Ovary (tissue), 10 donors: ENCODE measurements around the gene TOP3B. TPM values are rescaled to one million over a fixed set of nuclear protein-coding genes. Genes with fewer than 3 reads are reported as not detected.

Experiments
- DNase-seq, 5 donors: peaks; one replicate each; pipeline ENCODE4 v3.0.0-alpha.2; 2019 to 2020
- H3K27ac ChIP-seq, 2 donors: fragments of 200-600 bp; one replicate each; pipeline versions ENCODE4 v1.5.1 to v1.8.0; 2019 to 2022
- H3K27me3 ChIP-seq: fragments of 200-600 bp; one replicate; pipeline ENCODE4 v1.8.0; 2022
- H3K36me3 ChIP-seq: fragments of 200-600 bp; sonication (generic); one replicate; pipeline ENCODE4 v1.5.1; 2019
- H3K4me1 ChIP-seq: one replicate; pipeline ENCODE4 v1.8.1; 2013; ENCODE audit warnings: mild to moderate bottlenecking, moderate library complexity; ENCODE audit not compliant: insufficient read depth
- H3K4me3 ChIP-seq: fragments of 200-600 bp; sonication (generic); one replicate; pipeline ENCODE4 v1.5.1; 2017
- H3K9me3 ChIP-seq, 2 donors: fragments of 200-600 bp in 1 of 2; sonication (generic) in 1 of 2; one replicate each; pipeline versions ENCODE4 v1.5.1 to v1.8.1; 2013 to 2019; ENCODE audit warnings: mild to moderate bottlenecking in 1 of 2, moderate library complexity in 1 of 2
- EP300 ChIP-seq: sonication (generic); formaldehyde crosslinking; IDR thresholded peaks from one replicate; pipeline ENCODE4 v1.6.1; 2017; ENCODE audit warnings: antibody characterized with exemption
- POLR2A ChIP-seq: fragments of 450-650 bp; IDR thresholded peaks from one replicate; pipeline ENCODE4 v1.6.1; 2017; ENCODE audit warnings: antibody characterized with exemption, mild to moderate bottlenecking, moderate library complexity
- whole genome bisulfite sequencing, 3 donors: extraction: QIAGEN DNeasy Blood & Tissue Kit in 1 of 3; methylation state at CpG; one replicate each; pipeline versions ENCODE4 v1.1.5 to v1.1.7; 2013 to 2017; 5-methylcytosine and 5-hydroxymethylcytosine counted together
- intact Hi-C, 4 donors: fragments of 100-400 bp; cut with DNase I; formaldehyde crosslinking; loops; one replicate each; pipeline versions ENCODE4 v1.11.0 to v1.15.1; 2022 to 2023
- long read RNA-seq, 3 donors: library from polyadenylated mRNA in 2 of 3; unstranded in 2 of 3; transcript quantifications; one replicate each; pipeline ENCODE4 v2.0.0 and lab custom pipeline, GENCODE V29; 2021 to 2026
- polyA plus RNA-seq, 2 donors: library from polyadenylated mRNA; stranded (reverse); fragments of 200-250 nt in 1 of 2; fragments of 350-450 nt in 1 of 2; fragmentation: Illumina TruSeq in 1 of 2; extraction: RNeasy Lipid Tissue Mini Kit (QIAGEN cat#74804) in 1 of 2; gene quantifications; one replicate each; pipeline ENCODE4 v1.2.3, GENCODE V29; 2013 to 2014
- total RNA-seq, 7 donors: library from RNA; depleted of rRNA in 2 of 7; stranded (reverse); fragments of >200 nt in 2 of 7; fragmentation: NEBNext Ultra II Directional in 3 of 7; extraction: Animal tissue kit (Norgen Biotek cat#: 25700) in 3 of 7; gene quantifications; one replicate each; pipeline versions ENCODE4 v1.1.0 to v1.2.4, GENCODE V29; 2016 to 2023
- TF ChIP-seq, protein P1 (sequence below), 3 donors: fragments of 450-650 bp in 2 of 3; fragments of 200-600 bp in 1 of 3; IDR thresholded peaks; one replicate each; pipeline versions ENCODE4 v1.5.1 to v1.8.0; 2016 to 2022; ENCODE audit warnings: antibody characterized with exemption in 3 of 3, mild to moderate bottlenecking in 1 of 3
- donor health status: DM: no; HTN: no; CAD: no; lungs with moderate emphysema.
- donor health status: DM: no; HTN: no; CAD: no.
- donor health status: Bipolar disorder and iron deficiency.
- donor health status: DM: yes; HTN: yes; CAD: no.
- donor health status: DM: no; HTN: no; CAD: no.
- donor health status: DM: yes; HTN: yes; CAD: no.

TOP3B gene, protein sequence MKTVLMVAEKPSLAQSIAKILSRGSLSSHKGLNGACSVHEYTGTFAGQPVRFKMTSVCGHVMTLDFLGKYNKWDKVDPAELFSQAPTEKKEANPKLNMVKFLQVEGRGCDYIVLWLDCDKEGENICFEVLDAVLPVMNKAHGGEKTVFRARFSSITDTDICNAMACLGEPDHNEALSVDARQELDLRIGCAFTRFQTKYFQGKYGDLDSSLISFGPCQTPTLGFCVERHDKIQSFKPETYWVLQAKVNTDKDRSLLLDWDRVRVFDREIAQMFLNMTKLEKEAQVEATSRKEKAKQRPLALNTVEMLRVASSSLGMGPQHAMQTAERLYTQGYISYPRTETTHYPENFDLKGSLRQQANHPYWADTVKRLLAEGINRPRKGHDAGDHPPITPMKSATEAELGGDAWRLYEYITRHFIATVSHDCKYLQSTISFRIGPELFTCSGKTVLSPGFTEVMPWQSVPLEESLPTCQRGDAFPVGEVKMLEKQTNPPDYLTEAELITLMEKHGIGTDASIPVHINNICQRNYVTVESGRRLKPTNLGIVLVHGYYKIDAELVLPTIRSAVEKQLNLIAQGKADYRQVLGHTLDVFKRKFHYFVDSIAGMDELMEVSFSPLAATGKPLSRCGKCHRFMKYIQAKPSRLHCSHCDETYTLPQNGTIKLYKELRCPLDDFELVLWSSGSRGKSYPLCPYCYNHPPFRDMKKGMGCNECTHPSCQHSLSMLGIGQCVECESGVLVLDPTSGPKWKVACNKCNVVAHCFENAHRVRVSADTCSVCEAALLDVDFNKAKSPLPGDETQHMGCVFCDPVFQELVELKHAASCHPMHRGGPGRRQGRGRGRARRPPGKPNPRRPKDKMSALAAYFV
- total RNA-seq, result 10 to 100 TPM; 17.3 to 31.5 (median 25.2) TPM
- polyA plus RNA-seq, result 10 to 100 TPM in 1 of 2 donors, 1 to 10 TPM in 1; 9.1 to 17.4 TPM
- long read RNA-seq, donor 1, transcript TOP3B-201 (18 exons, 2,863 nt), result major isoform, 12 of 54 reads
- long read RNA-seq, donor 1, partial matches to known transcripts, result 30 of 54 reads
- long read RNA-seq, donor 1, other reads (novel, unspliced or antisense), result 11 of 54 reads
- long read RNA-seq, donor 2, partial matches to known transcripts, result 13 of 13 reads
- long read RNA-seq, donor 2, other reads (novel, unspliced or antisense), result 0 of 13 reads
- long read RNA-seq, donor 3, full-length matches to known transcripts, result 11 of 59 reads
- long read RNA-seq, donor 3, partial matches to known transcripts, result 16 of 59 reads
- long read RNA-seq, donor 3, other reads (novel, unspliced or antisense), result 32 of 59 reads

DNA sequence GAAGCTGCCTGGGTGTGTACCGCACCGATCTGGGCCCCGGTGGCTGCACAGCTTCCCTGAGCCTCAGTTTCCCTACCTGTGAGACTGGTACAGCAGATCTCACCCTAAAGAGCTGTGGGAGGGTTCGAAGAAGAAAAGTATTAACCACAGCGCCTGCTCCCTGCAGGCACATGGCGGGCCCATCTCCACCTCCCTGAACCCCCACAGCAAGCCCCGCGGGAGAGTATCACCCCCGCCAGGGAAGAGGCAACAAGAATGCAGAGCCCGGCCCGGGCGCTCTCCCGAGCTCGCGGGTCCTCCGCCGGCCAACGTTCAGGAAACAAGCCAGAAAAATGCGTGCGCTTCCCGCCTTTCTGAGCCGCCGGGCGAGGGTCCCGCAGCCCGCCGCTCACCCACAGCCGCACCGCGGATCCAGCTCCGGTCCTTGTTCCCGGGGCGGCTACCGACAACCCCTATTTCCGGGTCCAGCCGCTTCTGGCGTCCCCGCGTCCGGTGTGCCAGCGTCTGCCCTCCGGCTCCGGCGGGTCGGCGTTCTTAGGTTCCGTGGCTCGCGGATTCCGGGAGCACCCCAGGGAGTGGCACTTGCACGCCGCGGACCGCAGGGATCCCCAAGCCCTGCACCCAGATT lies at the start of gene TOP3B:
TSS of gene TOP3B (minus strand) at position 450 of the 628 bp plus-strand sequence. CDS start 7,078 bp downstream, outside the sequence.
- peak; percentile 69 to 88 (median 78) for DNase-seq
- 0 to 1% (median 0%) methylated on average over 54 of the region's 54 CpGs for WGBS, 3 donors
- intact Hi-C loops, result no loop called here
- H3K27ac ChIP-seq, result peak within 1 kb of the TSS; percentile 27 to 59
- H3K36me3 ChIP-seq, result no peaks in the 10 kb centered on the region
- peak within 1 kb of the TSS; percentile 80 for H3K4me3 ChIP-seq
- TF ChIP-seq, protein P1, sequence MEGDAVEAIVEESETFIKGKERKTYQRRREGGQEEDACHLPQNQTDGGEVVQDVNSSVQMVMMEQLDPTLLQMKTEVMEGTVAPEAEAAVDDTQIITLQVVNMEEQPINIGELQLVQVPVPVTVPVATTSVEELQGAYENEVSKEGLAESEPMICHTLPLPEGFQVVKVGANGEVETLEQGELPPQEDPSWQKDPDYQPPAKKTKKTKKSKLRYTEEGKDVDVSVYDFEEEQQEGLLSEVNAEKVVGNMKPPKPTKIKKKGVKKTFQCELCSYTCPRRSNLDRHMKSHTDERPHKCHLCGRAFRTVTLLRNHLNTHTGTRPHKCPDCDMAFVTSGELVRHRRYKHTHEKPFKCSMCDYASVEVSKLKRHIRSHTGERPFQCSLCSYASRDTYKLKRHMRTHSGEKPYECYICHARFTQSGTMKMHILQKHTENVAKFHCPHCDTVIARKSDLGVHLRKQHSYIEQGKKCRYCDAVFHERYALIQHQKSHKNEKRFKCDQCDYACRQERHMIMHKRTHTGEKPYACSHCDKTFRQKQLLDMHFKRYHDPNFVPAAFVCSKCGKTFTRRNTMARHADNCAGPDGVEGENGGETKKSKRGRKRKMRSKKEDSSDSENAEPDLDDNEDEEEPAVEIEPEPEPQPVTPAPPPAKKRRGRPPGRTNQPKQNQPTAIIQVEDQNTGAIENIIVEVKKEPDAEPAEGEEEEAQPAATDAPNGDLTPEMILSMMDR (IDR thresholded peaks at IDR 0.05), result peak in 1 of 3 donors; percentile 5
- TF ChIP-seq EP300 (no peak), POLR2A (peak; percentile 17)
- no peaks in the 10 kb centered on the region for H3K9me3 ChIP-seq
- peaks cover 2% of the 10 kb centered on the region for H3K4me1 ChIP-seq
- H3K27me3 ChIP-seq, result no peaks in the 10 kb centered on the region

DNA sequence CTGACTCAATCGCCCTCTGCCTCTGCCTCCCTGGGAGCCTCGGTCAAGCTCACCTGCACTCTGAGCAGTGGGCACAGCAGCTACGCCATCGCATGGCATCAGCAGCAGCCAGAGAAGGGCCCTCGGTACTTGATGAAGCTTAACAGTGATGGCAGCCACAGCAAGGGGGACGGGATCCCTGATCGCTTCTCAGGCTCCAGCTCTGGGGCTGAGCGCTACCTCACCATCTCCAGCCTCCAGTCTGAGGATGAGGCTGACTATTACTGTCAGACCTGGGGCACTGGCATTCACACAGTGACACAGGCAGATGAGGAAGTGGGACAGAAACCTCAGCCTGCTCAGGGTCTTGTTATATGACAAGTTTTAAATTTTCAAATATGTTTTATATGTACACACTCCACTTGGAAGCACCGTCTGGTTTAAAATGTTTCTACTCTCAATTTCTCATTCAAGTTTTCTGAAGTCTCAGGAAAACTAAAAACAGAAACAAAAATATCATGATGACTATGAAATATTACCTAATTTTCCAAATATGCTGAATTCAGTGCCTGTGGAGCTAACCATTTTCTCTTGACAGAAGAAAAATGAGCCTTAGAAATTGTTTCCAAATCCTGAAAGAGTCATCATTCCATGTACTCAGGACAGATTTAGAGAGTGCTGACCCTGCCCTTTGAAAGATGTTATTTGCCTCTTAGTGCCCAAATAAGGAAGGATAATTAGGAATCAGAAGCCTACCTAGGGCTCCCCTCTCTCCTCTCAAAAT lies 48.8 kb upstream of the TOP3B start:
- WGBS, 3 donors, result 74 to 80% (median 74%) methylated on average over 9 of the region's 9 CpGs
- no peaks in the 10 kb centered on the region for H3K36me3 ChIP-seq
- H3K4me3 ChIP-seq, result no peak overlapping the region
- intact Hi-C loops, result no loop called here
- no peaks in the 10 kb centered on the region for H3K27me3 ChIP-seq
- no peaks in the 10 kb centered on the region for H3K4me1 ChIP-seq
- H3K9me3 ChIP-seq, result no peaks in the 10 kb centered on the region
- DNase-seq, result no peak
- TF ChIP-seq EP300 (no peak), POLR2A (no peak)
- TF ChIP-seq, protein P1 (IDR thresholded peaks at IDR 0.05), result no peak
- no peak overlapping the region for H3K27ac ChIP-seq

DNA sequence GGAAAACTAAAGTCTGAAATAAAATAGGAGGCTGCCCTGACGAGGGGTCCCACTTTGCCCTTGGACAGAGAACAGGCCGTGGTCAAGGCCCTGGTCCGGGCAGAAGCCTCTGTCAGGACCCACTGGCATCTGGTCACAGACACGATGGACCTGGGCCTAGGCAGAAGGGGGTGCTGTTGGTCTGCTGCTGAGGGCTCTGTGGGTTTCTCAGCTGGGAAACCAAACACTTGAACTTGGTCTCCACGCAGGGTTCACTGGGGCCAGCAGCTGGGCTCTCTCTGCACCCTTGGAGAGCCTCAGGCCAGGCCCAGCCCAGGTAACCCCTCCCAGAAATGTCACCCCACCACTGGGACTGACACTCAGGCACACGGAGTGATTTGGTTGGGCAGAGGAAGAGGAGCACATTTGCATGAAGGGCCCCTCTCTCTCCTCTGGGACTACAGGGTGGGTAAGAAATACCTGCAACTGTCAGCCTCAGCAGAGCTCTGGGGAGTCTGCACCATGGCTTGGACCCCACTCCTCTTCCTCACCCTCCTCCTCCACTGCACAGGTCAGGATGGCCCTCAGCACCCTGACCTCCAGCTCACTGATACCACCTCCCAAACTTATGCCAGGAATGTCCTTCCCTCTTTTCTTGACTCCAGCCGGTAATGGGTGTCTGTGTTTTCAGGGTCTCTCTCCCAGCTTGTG lies 48.1 kb upstream of the TOP3B start:
- Histone ChIP-seq H3K4me3 (no peak overlapping the region), H3K27ac (no peak overlapping the region), H3K4me1 (no peaks in the 10 kb centered on the region), H3K27me3 (no peaks in the 10 kb centered on the region), H3K36me3 (no peaks in the 10 kb centered on the region), H3K9me3 (no peaks in the 10 kb centered on the region)
- WGBS, 3 donors, result 41 to 48% (median 45%) methylated on average over 7 of the region's 7 CpGs
- intact Hi-C loops, result no loop called here
- no peak for TF ChIP-seq POLR2A
- peak in 3 of 5 donors; percentile 26 to 49 (median 46) for DNase-seq

DNA sequence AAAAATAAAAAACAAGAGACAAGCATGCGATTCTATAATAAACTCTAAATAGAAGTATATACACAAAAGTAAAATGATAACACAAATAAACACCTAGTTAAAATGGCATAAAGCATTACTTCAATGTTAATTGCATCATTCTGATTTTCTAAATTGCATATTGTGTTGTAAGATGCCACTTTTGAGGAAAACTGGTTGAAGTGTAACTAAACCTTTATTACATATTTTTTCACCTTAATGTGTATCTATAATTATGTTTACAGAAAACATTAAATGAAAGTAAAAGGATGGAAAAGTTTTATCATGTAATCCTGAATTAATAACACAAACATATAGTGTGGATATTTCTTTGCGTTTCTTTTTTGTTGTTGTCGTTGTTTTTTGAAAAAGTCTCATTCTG lies 45.4 kb upstream of the TOP3B start:
- H3K4me3 ChIP-seq, result no peak overlapping the region
- WGBS, 3 donors, result 91 to 96% (median 92%) methylated on average over 3 of the region's 3 CpGs

More for the DNA sequence above, 45.4 kb upstream of the TOP3B start:
- Histone ChIP-seq H3K4me1 (no peaks in the 10 kb centered on the region), H3K27me3 (no peaks in the 10 kb centered on the region), H3K27ac (no peak overlapping the region), H3K36me3 (no peaks in the 10 kb centered on the region), H3K9me3 (no peaks in the 10 kb centered on the region)
- intact Hi-C loops, result no loop called here
- no peak for DNase-seq
- no peak for TF ChIP-seq POLR2A
